Measurements from ENCODE around the gene NDE1. TPM values are rescaled to one million over a fixed set of nuclear protein-coding genes. Genes with fewer than 3 reads are reported as not detected.

Gene NDE1
- total and polyA plus RNA-seq, 2 donors (not counting 3 experiments of a cell fraction or from before 2014, with no cell fraction given) = 28.0 to 90.2 TPM

DNA sequence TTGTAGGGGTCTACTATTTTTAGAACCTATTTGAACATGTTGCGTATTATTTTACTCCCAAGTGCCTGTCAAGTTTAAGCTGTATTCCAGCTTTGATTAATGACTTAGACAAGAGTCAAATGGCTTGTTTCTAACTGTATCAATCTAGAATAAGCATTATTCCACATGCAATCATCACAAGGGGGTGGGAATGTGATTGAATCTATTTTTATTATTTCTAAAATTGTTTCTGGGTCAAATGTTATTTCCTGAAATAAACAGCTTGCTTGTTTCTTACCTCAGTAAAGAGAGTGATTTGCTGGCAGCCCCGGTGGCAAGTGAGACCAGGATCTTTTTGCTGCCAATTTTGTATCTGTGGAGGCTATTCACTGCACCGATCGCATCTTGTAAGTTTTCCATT lies 28.6 kb upstream of the NDE1 start:
- H3K36me3 ChIP-seq (ENCODE audit: control insufficient read depth in 2 of 2, extremely low read depth in 1 of 2, insufficient read depth in 2 of 2, low read length in 2 of 2) = peaks cover 22 to 45% of the 10 kb centered on the region in 2 experiments
- POLR2A ChIA-PET = no interaction called here
- CTCF ChIA-PET = interaction anchor here (0.6 to 1.2 kb wide), 4 partner anchors 9 to 61 kb away, joined by 3 read pairs; partner anchors contain the start of gene MARF1

More for the DNA sequence above, 28.6 kb upstream of the NDE1 start:
- BruUV-seq (replicated peaks) = no TSS peak
- no peaks in the 10 kb centered on the region for H3K9me3 ChIP-seq (replicated peaks; ENCODE audit: control insufficient read depth, insufficient read depth, low read length)
- H3K9me1 ChIP-seq (replicated peaks; ENCODE audit: control insufficient read depth, extremely low read depth, insufficient read depth, low read length) = no peaks in the 10 kb centered on the region
- no peak for DNase-seq (ENCODE audit: low read depth, low spot score)
- no peak overlapping the region for H3K4me3 ChIP-seq (replicated peaks in 1 of 3; ENCODE audit: insufficient read depth in 1 of 3, low read depth in 1 of 3, low read length in 3 of 3)
- no peaks in the 10 kb centered on the region for H3K79me2 ChIP-seq (ENCODE audit: control insufficient read depth, insufficient read depth, low read length)
- TF ChIP-seq JUN (IDR thresholded peaks at IDR 0.05; ENCODE audit: borderline replicate concordance, insufficient read depth, insufficient read length, low read depth) (no peak), EZH2 (IDR thresholded peaks at IDR 0.05; ENCODE audit: borderline replicate concordance, low read depth, low read length, severe bottlenecking) (no peak), CTCF (IDR thresholded peaks at IDR 0.05; ENCODE audit: extremely low read depth in 1 of 2, insufficient read depth in 1 of 2, low read depth in 1 of 2, low read length in 2 of 2) (no peak), FOS (IDR thresholded peaks at IDR 0.05; ENCODE audit: borderline replicate concordance, insufficient read depth, low read length) (no peak), POLR2A (IDR thresholded peaks at IDR 0.05; ENCODE audit: low read depth, low read length) (no peak), MYC (IDR thresholded peaks at IDR 0.05; ENCODE audit: low read depth, low read length) (no peak), POLR2AphosphoS5 (IDR thresholded peaks at IDR 0.05; ENCODE audit: insufficient read depth, low read depth, low read length) (no peak), GATA2 (IDR thresholded peaks at IDR 0.05; ENCODE audit: insufficient read depth, insufficient read length, low read depth, low read length) (no peak)
- TF ChIP-seq, protein P1, sequence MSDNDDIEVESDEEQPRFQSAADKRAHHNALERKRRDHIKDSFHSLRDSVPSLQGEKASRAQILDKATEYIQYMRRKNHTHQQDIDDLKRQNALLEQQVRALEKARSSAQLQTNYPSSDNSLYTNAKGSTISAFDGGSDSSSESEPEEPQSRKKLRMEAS (IDR thresholded peaks at IDR 0.05; ENCODE audit: insufficient read depth, insufficient read length) = no peak
- no peak overlapping the region for H3K4me2 ChIP-seq (ENCODE audit: insufficient read depth, low read length)
- H4K20me1 ChIP-seq (replicated peaks; ENCODE audit: control insufficient read depth, extremely low read depth, insufficient read depth, low read length) = no peaks in the 10 kb centered on the region
- dilution Hi-C loops (cut with MboI; ENCODE audit: extremely low pct_ligation_motif_present, low sequenced_read_pairs) (no loop called here), intact Hi-C loops (cut with micrococcal nuclease) (no loop called here)
- H3K27ac ChIP-seq (ENCODE audit: insufficient read depth, low read depth, low read length) = no peak overlapping the region
- H3K9ac ChIP-seq (replicated peaks; ENCODE audit: extremely low read depth, insufficient read depth, low read length) = no peak overlapping the region
- H2AFZ ChIP-seq (ENCODE audit: low read depth, low read length) = no peak overlapping the region
- no peaks in the 10 kb centered on the region for H3K4me1 ChIP-seq (ENCODE audit: control insufficient read depth, extremely low read depth, insufficient read depth, low read length)
- no peaks in the 10 kb centered on the region for H3K27me3 ChIP-seq (ENCODE audit: control insufficient read depth in 2 of 2, insufficient read depth in 2 of 2, low read length in 2 of 2)
- no peak for FAIRE-seq

All from endothelial cell of umbilical vein (primary cell).